Osteocyte (in vitro differentiated cells): ENCODE results near the gene PAX2. TPM values are rescaled to one million over a fixed set of nuclear protein-coding genes. Genes with fewer than 3 reads are reported as not detected.

ENCODE experiments used
- DNase-seq: peaks from one replicate; pipeline ENCODE4 v3.0.0; 2021; ENCODE audit warnings: mixed read lengths; ENCODE audit not compliant: unreplicated experiment; ENCODE audit errors: extremely low spot score
- H3K27ac Mint-ChIP-seq: one replicate; pipeline ENCODE4 v1.8.0; 2021; ENCODE audit warnings: mild to moderate bottlenecking, mixed read lengths; ENCODE audit not compliant: unreplicated experiment
- H3K27me3 Mint-ChIP-seq: one replicate; pipeline ENCODE4 v1.8.0; 2021; ENCODE audit warnings: mixed read lengths; ENCODE audit not compliant: unreplicated experiment
- H3K36me3 Mint-ChIP-seq: one replicate; pipeline ENCODE4 v1.8.0; 2021; ENCODE audit warnings: mixed read lengths; ENCODE audit not compliant: unreplicated experiment
- H3K4me1 Mint-ChIP-seq: one replicate; pipeline ENCODE4 v1.8.0; 2021; ENCODE audit warnings: mixed read lengths; ENCODE audit not compliant: unreplicated experiment
- H3K4me3 Mint-ChIP-seq: one replicate; pipeline ENCODE4 v1.8.0; 2021; ENCODE audit warnings: mild to moderate bottlenecking, moderate library complexity, mixed read lengths; ENCODE audit not compliant: unreplicated experiment
- H3K9me3 Mint-ChIP-seq: one replicate; pipeline ENCODE4 v1.8.0; 2021; ENCODE audit warnings: mixed read lengths; ENCODE audit not compliant: unreplicated experiment
- CTCF ChIP-seq: fragments of 200-600 bp; sonication (generic); IDR thresholded peaks from 2 replicates; pipeline ENCODE4 v1.5.0; 2021; ENCODE audit warnings: antibody characterized with exemption, mild to moderate bottlenecking, moderate library complexity
- total RNA-seq: library from RNA; stranded (reverse); gene quantifications from 2 replicates; pipeline ENCODE4 v1.2.1, GENCODE V29; 2021

Gene PAX2
- total RNA-seq, 1 donor from 2014 or later = 0.30 TPM

DNA sequence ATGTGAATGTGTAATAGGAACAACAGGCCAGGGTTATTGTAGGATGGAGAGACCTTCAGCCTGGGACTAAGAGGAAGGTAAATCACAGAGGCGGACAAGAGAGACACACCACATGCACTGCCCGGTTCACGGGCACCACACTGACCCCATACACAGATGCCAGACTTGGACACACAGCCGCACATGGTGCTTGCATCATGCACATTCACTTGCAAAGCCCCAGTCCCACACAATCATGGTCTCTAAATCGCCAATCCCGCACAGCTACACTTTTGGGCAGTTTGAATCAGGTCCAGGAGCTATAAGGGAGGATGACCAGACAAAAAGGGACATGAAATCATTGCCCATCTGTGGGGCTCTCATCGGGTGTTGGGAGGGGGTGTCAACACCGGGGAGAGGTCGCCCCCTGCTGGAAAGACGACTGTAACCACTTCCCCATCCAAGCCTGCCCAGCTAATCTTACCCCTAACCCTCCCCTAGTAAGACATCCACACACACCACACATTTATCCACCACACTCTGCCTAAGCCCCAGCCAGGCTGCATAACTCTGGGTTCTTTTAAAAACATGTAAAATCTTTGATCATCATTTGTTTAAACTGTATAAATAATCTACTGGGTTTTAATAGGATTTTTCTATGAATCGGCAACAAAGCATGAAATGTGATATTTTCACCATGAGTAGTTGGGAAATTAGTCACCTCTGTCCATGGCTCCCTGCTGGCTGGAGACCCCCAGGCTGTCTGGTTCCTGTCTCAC, 126.8 kb downstream of the PAX2 start:
- Mint-ChIP-seq H3K27ac (no peak overlapping the region), H3K9me3 (no peaks in the 10 kb centered on the region), H3K4me1 (peaks cover 5% of the 10 kb centered on the region), H3K4me3 (no peak overlapping the region), H3K27me3 (peaks cover 25% of the 10 kb centered on the region), H3K36me3 (no peaks in the 10 kb centered on the region)
- no peak for DNase-seq
- TF ChIP-seq CTCF = peak; percentile 58

DNA sequence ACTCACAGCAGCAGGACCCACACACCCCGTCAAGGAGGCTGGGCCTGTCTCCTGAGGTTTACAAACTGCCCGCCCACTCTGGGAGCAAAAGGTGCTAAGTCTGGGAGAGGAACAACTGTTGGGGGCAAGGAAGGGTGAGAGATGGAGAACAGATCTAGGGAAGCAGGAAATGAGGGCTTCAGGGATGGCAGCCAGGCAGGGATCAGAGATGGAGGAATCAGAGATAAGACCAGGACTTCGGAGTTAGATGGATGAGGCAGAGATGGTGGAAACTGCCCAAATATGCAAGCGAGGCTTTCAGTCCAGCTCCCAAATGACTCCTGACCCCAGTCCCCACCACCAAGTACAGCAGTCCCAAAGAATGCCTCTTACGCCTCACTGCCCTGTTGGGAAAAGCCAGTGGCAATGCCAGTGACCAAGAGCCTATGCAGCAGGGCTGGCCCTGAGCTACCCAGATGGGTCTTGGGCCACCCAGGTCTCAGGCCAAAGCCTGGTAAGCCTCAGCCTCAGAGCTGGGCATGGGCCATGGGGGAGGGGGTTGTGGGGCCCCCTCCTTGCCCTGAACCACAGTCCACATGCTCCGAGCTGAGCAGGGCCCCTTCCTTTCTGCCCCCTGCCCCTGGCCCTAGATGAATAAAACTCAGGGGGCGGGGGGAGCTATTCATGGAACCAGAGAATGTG, 127.9 kb downstream of the PAX2 start:
- Mint-ChIP-seq H3K27ac (no peak overlapping the region), H3K36me3 (no peaks in the 10 kb centered on the region), H3K4me1 (peaks cover 7% of the 10 kb centered on the region), H3K27me3 (peaks cover 20% of the 10 kb centered on the region), H3K4me3 (no peak overlapping the region), H3K9me3 (no peaks in the 10 kb centered on the region)
- TF ChIP-seq CTCF = no peak
- no peak for DNase-seq

GRCh38 chr10:100873827-100874326, 128.5 kb downstream of the PAX2 start:
- no peak for TF ChIP-seq CTCF
- DNase-seq = no peak
- Mint-ChIP-seq H3K4me1 (peaks cover 9% of the 10 kb centered on the region), H3K36me3 (no peaks in the 10 kb centered on the region), H3K27me3 (peaks cover 16% of the 10 kb centered on the region), H3K27ac (no peak overlapping the region), H3K4me3 (no peak overlapping the region), H3K9me3 (no peaks in the 10 kb centered on the region)

DNA sequence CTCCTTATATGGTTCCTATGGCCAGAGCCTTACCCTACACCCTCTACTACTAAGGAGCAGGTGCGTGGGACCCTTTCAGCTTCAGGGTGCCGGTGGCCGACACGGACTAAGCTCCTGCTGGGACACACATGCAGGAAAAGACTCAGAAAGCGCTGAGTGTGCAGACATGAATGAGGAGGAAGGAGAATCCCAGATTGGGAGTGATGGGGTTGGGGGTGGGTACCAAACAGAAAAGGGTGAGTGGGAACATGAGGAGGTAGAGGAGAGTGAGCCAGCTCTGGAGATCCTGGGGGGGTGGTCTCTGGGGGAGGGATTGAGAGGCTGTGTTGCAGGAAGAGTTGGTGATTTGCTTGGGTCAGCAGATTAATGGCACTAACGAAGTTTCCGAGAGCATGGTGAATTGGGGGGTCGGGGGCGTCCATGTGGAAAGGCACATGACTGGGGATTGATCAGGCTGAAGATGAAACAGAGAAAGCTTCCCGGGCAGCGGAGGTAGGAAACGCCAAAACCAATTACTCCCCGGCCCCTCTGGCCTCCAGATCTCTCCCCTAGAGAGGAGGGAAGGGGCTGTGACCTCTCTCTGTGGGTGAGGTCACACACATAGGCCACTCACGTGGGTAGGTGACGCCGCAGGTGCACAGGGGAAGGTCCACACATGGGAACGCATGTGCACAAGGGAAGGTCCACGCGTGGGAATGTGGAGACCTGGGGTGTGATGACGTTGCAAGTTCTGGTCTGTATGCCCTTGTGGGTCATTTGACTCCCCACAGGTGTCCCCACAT, 129.5 kb downstream of the PAX2 start:
- no peaks in the 10 kb centered on the region for H3K36me3 Mint-ChIP-seq
- H3K4me1 Mint-ChIP-seq = peaks cover 9% of the 10 kb centered on the region
- H3K27ac Mint-ChIP-seq = no peak overlapping the region
- H3K27me3 Mint-ChIP-seq = peaks cover 16% of the 10 kb centered on the region
- H3K4me3 Mint-ChIP-seq = no peak overlapping the region
- no peak for TF ChIP-seq CTCF
- no peaks in the 10 kb centered on the region for H3K9me3 Mint-ChIP-seq
- no peak for DNase-seq
